HG03108 (cell line): Measurements from ENCODE around the gene IQGAP2.

Experiments used
- ATAC-seq: cut with Tn5 transposase; IDR thresholded peaks from one replicate; pipeline ENCODE4 v1.9.1; 2021; ENCODE audit warnings: moderate library complexity; ENCODE audit not compliant: unreplicated experiment

IQGAP2 gene

DNA sequence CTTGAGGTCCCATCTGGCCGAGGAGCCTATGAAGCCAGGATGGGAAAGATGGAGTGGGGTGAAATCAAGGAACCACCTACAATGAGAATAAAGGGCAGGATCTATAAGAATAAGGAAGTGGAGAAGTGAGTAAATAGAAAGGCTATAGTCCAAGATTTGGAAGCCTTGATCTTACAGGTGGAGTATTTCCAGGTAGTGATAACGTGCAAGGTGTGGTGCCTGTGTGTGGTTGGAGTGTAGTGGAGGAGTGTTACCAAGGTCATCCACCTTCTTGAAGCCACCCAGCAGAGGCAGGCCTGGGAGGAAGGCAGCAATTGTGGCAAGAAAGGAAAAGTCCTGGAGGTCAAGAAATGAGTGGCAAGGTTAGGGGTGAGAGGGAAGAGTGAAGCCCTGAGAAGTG is 72.9 kb downstream of the IQGAP2 start:
- ATAC-seq: no peak

DNA sequence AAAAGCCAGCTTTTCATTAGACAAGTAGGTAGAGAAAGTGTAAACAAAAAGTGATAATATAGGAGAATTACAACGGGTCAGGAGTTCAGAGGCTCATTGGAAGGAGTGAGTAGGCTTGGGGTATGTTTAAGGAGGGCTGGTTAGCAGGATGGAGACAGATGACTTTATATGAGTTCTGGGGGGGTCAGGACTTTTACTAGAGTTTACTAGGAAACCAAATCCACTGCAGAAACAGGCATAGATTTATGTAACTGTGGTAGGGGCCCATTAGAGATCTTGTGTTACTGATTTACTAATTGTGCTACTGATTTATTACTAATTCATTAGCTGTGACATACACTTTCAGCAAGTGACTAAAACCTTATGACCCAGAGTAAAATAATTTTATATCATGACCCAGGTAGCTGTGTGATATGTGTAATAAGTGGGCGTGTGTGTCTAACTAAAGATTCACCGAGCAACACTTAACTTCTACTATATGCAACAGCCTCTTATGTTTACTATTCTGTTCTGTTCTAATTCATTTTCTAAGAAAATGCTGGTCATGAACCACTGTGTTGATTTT is 73.5 kb downstream of the IQGAP2 start:
- no peak for ATAC-seq

DNA sequence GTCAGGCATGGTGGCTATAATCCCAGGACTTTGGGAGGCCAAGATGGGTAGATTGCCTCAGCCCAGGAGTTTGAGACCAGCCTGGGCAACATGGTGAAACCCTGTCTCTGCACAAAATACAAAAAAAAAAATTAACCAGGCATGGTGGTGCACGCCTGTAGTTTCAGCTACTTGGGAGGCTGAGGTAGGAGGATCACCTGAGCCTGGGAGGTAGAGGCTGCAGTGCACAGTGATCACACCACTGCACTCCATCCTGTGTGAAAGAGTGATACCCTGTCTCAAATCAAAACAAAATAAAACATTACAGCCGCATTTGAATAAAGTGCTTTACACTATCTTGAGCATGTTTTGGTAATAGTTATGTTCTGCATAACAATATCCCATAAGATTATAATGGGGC is 74.0 kb downstream of the IQGAP2 start:
- ATAC-seq: no peak

DNA sequence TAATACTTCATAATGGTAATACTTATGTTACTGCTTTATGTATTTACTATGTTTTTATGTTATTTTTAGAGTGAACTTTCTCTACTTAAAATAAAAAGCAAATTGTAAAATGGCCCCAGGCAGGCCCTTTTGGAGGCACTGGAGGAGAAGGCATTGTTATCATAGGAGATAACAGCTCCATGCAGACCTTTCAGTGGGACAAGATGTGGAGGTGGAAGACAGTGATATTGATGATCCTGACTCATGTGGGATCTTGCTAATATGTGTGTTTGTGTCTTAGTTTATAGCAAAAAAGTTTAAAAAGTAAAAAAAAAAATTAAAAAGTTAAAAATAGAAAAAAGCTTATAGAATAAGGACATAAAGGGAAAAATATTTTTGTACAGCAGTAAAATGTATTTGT is 74.5 kb downstream of the IQGAP2 start:
- no peak for ATAC-seq

DNA sequence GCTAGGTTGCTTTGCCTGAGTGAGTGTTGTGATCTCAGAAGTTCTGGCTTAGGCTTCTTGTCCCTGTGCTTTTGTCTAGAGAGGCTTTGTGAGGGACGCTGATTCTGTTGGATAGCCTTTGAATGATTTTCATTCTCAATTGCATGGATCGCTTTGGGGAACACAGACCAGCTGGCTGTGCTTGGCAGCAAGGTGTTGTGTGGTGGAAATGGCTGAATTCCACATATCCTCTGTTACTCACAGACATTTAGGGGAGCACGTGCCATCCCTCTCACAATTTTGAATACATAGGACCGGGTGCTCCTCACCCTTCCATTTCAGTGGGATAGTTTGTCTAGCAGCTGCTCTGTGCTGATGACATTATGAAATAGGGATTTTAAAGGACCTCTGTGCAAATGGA is 76.2 kb downstream of the IQGAP2 start:
- ATAC-seq: no peak

DNA sequence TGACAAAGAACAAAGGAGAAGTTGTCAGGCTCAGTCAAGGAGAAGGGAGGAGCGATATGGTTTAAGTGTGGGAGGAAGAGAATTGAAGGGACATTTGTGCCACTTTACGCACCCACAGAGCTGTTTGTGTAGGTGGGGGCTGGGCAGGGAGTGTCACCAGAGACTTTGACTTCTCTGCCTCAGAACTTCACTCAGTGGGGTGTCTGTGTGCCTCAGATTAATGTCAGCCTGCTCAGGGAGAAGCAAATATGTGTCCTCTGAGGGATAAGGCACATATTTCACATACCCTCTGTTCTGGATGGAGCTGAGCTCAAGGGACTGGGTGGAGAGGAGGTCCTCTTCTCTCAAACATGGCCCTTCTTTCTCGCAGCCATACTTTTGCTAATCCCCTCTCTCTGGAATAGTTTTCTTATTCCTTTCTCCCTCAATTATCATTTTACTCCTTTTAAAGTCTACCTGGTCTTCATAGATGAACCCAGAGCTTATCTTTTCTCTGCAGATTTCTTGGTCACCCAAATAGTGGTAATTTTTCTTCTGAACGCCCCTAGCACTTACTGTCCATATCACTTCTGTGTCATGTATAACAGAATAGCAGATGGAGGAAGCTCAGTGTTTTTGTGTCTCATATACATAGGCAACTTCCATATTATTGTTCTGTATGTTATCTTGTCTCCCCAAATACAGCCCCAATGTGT is 77.0 kb downstream of the IQGAP2 start:
- ATAC-seq: no peak

DNA sequence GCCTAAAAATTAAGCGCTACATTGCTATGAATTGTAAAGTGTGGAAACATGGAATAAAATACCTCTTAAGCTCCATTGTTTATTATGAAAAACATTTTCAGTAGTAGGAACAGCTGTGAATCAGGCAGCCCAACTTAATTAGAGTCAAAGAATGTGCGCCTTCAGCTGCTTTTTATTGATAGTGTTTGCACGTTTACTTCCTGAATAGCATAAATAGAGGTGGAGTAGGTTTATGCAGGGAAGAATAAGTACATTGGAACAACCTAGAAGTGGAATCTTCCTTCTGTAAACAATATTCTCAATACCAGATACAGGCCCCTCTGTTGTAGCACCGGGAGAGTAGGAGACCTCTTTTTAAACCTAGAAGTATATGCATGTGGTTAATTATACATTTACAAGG is 79.9 kb downstream of the IQGAP2 start:
- ATAC-seq: no peak

DNA sequence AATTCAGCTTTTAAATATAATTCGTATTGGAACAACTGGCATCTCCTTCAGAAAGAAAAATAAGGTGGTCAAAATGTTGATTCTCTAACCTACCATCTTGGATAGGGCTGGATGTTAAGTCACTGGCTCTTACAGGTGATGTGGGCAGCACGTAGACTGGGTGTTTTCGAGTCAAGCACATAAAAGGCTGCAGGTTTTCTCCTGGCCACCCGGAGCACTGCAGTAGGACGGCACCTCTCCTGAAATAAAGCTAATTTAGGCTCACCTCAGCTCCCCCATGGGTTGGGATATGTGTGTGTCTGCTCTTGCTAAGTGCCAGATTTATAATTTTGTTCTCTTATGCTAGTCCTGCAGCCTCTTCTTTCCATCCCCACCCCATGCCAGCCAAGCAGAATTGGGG is 80.3 kb downstream of the IQGAP2 start:
- ATAC-seq: no peak

DNA sequence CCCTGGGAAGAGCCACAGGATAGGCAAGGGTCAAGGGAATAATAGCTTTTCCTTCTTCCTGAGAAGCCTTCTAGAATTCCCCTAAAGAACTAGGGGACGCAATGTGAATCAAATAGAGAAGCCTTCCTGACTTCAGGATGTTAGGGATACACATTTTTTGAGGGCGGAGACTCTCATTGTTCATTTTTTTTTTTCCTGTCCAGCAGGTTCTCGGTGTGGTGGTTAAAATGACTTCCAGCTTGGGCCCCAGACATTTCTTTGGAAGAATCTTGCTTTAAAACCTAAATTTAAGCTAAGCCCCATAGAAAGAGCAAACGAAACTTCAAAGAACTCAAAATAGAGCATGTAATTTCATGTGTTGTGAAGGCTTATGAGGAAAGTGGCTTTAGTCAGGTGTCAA is 80.8 kb downstream of the IQGAP2 start:
- ATAC-seq: no peak

DNA sequence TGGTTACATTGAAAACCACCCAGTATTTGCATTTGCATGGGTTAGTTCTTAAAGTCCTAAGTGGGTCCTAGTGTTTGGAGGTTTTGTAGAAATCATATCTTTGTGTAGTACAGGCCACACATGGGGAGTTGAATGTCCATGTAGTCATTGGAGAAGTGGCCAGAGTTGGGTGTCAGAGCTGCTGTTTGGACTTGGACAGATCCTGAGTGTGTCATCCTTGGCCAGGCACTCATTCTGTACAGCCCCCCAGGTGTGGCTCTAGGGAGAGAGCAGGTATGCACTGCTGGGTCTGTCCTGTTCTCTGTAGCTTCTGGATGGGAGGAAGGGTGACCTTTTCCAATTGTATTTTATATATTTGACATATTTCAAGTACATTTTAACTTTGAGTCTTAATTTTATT is 82.4 kb downstream of the IQGAP2 start:
- no peak for ATAC-seq

DNA sequence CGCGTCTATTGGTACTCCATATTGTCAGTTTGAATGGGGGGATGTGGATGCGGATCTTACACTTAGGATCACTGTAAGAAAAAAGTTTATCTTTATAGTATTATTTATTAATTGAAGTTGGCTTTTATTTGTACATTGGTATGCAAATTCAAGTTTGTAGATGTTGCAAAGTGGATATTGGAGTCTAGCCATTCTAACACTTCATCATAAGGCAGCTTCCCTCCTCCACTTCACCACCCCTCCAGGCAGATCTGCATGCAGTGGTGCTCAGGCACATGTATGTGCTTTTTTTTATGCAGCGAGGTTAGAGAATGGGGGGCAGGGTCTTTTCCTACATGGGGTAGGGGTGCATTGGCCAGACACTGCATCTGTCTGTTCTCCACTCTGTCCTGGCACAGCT is 84.3 kb downstream of the IQGAP2 start:
- ATAC-seq: no peak

DNA sequence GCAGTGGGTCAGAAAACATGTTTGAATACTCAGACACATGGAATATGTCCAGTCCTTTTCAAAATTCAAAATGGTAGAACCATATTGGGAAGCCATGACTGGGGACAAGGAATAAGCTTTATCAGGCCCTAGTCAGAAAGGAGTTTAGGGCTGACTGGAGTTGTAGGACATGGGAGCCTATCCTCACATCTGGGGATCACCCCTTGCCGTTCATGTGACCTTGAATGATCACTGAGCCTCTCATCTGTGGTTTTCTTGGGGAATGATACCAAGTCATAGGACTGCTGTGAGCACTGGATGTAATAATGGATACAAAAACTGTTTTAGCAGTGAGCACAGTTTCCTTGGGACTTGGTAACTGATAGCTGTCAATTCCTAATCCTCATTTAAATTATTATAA is 84.7 kb downstream of the IQGAP2 start:
- ATAC-seq: no peak

DNA sequence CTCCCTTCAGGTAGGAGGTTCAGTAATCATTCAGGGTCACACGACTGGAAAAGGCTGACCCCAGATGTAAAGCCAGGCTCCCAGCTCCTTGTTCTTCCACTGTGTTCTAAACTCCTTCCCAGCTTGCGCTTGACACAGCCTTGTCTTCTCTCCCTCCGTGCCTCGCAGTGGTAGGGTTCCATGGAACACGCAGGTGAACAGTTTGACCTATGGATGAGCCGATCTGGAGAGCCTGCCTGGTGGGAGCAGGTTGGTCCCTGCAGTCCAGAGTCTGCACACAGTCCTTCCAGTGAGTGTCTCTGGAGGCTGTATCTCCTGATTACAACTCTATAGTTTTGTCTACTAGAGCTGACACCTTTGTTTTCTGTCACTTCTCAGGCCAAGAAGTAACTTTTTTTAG is 85.9 kb downstream of the IQGAP2 start:
- no peak for ATAC-seq

DNA sequence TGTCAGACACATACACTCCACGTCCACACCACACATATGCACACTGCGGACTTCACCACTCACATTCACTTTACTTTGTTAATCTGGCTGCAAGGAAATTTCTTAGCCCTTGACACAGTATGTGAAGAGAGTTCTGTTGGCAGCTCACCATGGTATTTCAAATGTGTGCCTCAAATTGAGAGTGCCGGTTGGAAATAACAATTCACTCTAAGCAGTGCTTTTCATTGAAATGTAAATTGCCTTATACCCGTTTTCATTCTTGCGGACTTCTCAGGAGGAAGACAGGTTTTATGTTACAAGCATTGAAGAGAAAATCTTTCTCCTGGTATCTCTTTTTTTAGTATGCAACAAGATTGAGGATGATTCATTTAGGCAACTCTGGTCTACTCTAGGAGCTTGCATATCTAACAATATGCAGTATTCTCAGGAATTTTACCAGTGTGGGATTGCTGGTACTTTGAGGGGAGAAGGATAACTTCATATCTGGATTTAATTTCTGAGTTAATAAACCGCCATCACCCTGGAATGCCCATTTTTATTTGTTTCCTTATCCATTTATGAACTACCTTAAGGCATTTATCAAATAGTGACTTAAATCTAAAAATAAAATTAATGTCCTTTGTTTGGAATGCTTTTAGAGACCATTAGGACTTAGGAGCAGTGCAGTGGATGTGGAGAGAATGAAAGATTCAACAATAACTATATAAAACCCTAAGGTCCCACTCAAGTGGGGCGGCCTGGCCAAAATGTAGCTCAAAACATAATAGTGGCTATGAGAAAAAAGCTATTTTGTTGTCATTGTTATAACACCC is 87.0 kb downstream of the IQGAP2 start:
- ATAC-seq: no peak

DNA sequence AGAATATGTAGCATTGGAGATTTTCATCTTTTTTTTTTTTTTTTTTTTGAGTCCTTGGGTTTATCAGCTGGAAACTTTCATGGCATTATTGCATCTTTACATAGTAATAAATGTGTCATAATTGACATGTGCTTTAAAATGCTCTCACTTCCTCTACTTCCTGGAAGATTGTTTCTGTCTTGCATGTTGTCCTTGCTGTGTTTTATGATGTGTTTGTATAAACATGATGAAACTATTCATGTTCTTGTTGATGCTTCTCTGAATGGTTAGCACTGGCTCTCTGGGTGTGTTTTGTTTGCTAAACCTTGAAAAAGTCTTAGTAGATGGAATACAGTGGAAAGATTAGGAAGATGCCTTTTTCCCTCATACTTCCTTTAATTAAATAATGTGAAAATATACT is 87.9 kb downstream of the IQGAP2 start:
- ATAC-seq: no peak

DNA sequence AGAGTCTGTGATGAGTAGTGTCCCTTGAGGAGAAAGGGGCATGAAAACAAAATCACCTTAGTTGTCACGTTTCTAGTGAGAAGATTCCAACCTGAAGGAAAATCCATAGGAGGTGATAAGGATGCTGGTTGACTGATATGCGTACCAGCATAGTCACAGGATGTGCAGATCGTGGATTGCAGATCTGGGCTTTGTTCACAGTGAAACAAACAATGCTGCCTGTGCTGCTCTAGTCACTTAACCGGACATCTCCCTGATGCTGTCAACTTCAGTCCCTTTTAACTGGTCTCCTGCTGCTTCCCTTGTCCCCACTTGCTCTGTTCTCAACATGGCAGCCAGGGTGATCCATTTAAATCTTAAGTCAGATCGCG is 89.7 kb downstream of the IQGAP2 start:
- ATAC-seq: no peak

DNA sequence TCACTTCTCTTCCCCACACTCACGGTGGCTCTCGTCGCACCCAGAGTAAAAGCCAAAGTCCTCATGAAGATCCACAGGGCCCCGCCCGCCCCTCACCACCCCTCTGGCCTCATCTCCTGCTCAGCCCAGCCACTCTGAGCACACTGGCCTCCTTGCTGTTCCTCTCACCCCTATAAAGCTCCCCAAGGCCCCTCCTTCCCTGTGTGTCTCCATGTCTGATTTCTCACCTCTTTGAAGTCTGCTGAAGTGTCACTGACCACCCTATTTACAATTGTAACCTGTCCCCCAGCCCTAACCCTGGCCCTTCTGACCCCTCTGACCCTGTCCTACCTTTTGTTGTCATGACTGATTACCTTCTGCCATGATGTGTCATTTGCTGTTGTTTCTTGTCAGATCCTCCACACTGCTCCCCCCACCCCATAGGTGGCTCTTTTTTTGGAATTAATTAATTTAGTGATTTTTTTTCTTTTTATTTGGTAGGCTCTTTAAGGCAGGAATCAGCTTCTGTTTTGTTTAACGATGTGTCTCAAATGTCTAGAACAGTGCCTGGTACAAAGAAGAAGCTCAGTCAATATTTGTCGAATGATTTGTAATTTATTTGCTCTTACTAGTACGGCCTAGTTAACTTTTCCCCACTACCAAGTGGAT is 90.2 kb downstream of the IQGAP2 start:
- ATAC-seq: no peak

DNA sequence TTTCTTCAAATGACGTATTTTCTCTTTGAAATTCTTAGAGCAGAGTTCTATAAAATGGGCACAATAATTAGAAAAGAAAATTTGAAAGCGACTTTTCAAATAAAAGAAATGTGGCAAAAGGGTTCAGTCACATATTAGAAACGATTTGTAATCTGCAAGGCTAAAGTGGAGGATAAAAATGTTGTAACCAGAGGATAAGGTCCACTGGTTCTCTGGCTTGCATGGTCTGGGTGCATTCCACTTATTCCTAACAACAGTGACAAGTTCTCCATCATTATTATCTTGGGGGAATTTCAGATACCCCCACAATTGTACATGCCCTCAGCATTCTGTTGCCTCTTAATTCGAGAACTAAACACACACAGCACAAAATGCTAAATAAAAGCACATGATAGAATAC is 91.1 kb downstream of the IQGAP2 start:
- no peak for ATAC-seq

DNA sequence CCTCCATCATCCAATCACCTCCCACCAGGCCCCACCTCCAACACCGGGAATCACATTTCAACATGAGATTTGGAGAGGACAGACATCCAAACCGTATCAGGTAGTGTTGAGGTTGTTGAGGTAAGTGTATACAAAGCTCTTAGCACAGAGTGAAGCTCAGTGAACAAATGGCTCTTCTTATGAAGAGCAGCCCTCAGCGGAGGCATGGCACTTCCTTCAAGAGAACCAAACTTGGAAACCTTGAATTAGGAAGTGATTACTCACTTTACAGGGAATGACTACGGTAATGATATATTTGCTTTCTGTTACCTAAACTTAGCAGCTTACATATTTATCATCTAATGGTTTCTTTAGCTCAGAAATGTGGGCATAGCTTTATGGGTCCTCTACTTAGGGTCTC is 92.8 kb downstream of the IQGAP2 start:
- no peak for ATAC-seq

DNA sequence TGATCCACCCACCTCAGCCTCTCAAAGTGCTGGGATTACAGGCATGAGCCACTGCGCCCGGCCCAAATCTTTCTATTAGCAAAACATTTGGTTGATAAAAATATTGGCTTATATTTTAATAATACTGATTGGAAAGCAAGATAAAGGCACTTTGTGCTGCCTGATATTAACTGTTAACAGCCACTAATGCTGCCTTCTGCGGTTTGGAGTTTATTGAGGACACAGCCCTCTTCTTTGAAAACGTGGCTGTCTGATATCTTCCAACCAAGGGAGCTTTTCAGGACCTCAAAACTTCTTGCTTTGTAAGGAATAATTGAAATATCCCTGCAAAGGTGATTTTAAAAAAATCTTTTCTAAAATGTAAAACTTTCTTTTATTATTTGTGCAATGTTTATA is 94.0 kb downstream of the IQGAP2 start:
- no peak for ATAC-seq

DNA sequence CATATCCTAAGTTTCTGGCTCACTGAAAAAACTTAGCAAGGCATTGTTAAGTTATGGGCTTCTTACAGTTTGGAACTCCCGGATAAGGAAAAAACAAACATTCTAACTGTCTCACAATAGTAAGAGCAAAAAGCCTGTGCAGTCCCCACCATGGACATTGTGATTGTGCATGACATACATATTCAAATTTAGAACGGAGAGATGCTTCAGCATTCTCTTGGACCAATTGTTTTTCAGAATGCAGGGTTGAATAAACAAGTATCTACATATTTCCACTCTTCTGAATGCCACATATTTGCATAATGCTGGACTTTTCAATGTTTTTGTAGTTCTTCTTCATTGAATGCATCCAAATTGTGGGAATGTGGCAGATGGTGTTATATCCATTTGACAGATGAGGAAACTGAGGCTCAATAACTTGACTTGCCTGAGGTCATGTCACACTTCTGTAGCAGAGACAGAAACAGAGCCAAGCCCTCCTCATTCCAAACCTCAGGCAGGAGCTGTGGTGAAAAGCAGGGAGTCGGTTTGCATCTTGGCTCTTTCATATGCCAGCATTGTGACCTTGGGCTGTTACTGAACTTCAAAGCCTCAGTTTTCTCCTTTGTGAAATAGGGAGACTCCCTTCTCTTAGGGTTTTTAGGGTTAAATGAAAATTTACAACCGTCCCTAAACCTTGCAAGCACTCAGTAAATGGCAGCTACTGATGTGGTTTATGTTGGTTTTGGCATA is 95.1 kb downstream of the IQGAP2 start:
- ATAC-seq: no peak
